Activated B cell treated with CpG ODN at 0.5 μM for 24 hours (primary cell): Measurements from ENCODE around the gene SPOCK3. TPM values are rescaled to one million over a fixed set of nuclear protein-coding genes. Genes with fewer than 3 reads are reported as not detected.

Experiments
- ATAC-seq: fragments of 200-7000 bp; cut with Tn5 transposase; one replicate; pipeline ENCODE4 v1.10.0; 2021; ENCODE audit warnings: low read depth, mild to moderate bottlenecking, moderate library complexity
- CTCF ChIA-PET: fragments of 350-600 bp; sonication (Branson Sonifier 250); formaldehyde crosslinking; loops from one replicate; lab custom pipeline; 2021; ENCODE audit warnings: antibody characterized with exemption; lab: Charles Lee
- POLR2A ChIA-PET: fragments of 350-600 bp; sonication (Branson Sonifier 250); formaldehyde crosslinking; loops from one replicate; lab custom pipeline; 2021; ENCODE audit warnings: antibody characterized with exemption; lab: Charles Lee
- DNase-seq: peaks from one replicate; pipeline ENCODE4 v3.0.0; 2022
- H3K27ac Mint-ChIP-seq: one replicate; pipeline ENCODE4 v1.8.0; 2020; ENCODE audit warnings: mixed read lengths
- H3K27me3 Mint-ChIP-seq: one replicate; pipeline ENCODE4 v1.8.0; 2021; ENCODE audit warnings: mixed read lengths
- H3K36me3 Mint-ChIP-seq: one replicate; pipeline ENCODE4 v1.8.0; 2021; ENCODE audit warnings: low read depth, mixed read lengths
- H3K4me1 Mint-ChIP-seq: one replicate; pipeline ENCODE4 v1.8.0; 2021; ENCODE audit warnings: mixed read lengths
- H3K4me3 Mint-ChIP-seq: one replicate; pipeline ENCODE4 v1.8.0; 2020; ENCODE audit warnings: mild to moderate bottlenecking, mixed read lengths
- H3K9me3 Mint-ChIP-seq: one replicate; pipeline ENCODE4 v1.8.0; 2020; ENCODE audit warnings: mixed read lengths
- intact Hi-C: fragments of 100-400 bp; cut with micrococcal nuclease; formaldehyde crosslinking; loops from one replicate; pipeline ENCODE4 v1.15.1; 2024
- total RNA-seq: library from RNA; stranded (reverse); gene quantifications from 2 replicates; pipeline ENCODE4 v1.2.3, GENCODE V29; 2022
- TF ChIP-seq, protein P1 (sequence below): fragments of 200-600 bp; IDR thresholded peaks from one replicate; pipeline ENCODE4 v1.8.0; 2022; ENCODE audit warnings: antibody characterized with exemption, mild to moderate bottlenecking

Gene SPOCK3
- total RNA-seq, 1 donor from 2014 or later, result not detected

DNA sequence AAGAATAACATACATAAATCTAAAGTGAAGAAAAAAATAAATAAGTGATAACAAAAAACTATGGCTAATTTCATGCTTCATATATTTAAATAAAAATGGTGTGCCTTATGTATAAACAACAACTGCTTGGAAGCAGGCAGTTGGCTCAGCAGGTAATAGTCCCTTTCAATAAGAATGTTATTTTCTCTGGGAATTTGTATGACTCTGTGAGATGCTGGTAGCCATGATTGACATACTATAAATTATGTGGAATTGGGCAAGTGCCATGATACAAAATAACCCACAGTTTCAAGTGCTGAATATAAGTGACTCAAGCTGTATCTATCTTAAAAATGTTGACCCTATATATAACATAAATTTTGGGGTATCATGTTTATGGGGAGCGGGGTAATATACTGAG, 546.5 kb downstream of the SPOCK3 start:
- TF ChIP-seq, protein P1, sequence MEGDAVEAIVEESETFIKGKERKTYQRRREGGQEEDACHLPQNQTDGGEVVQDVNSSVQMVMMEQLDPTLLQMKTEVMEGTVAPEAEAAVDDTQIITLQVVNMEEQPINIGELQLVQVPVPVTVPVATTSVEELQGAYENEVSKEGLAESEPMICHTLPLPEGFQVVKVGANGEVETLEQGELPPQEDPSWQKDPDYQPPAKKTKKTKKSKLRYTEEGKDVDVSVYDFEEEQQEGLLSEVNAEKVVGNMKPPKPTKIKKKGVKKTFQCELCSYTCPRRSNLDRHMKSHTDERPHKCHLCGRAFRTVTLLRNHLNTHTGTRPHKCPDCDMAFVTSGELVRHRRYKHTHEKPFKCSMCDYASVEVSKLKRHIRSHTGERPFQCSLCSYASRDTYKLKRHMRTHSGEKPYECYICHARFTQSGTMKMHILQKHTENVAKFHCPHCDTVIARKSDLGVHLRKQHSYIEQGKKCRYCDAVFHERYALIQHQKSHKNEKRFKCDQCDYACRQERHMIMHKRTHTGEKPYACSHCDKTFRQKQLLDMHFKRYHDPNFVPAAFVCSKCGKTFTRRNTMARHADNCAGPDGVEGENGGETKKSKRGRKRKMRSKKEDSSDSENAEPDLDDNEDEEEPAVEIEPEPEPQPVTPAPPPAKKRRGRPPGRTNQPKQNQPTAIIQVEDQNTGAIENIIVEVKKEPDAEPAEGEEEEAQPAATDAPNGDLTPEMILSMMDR, result no peak
- DNase-seq (no peak), ATAC-seq (no peak)
- Mint-ChIP-seq H3K4me1 (no peaks in the 10 kb centered on the region), H3K36me3 (no peaks in the 10 kb centered on the region), H3K27me3 (no peaks in the 10 kb centered on the region), H3K4me3 (no peak overlapping the region), H3K27ac (no peak overlapping the region), H3K9me3 (peaks cover 2% of the 10 kb centered on the region)
- POLR2A ChIA-PET, result no interaction called here
- intact Hi-C loops, result no loop called here
- CTCF ChIA-PET, result no interaction called here
